ENCODE data around the gene AGBL5. TPM values are rescaled to one million over a fixed set of nuclear protein-coding genes. Genes with fewer than 3 reads are reported as not detected.

Gene AGBL5
- total and polyA plus RNA-seq, 2 of the 13 experiments (the other 11 are each of a cell fraction or from before 2014, with no cell fraction given): 55.9 to 73.3 TPM

- TF ChIP-seq RNF219 (CRISPR knock-in tag; IDR thresholded peaks at IDR 0.05) (no peak), ARID2 (CRISPR knock-in tag; IDR thresholded peaks at IDR 0.05; ENCODE audit: borderline replicate concordance) (peak; percentile 81), CREM (IDR thresholded peaks at IDR 0.05) (peak; percentile 45; the same call in 1 of the 2 replicates), CREM (CRISPR knock-in tag; IDR thresholded peaks at IDR 0.05) (no peak), SRSF1 (optimal IDR thresholded peaks at IDR 0.05; ENCODE audit: low read depth, low read length) (peak; percentile 54), PRDM4 (CRISPR knock-in tag; IDR thresholded peaks at IDR 0.05; ENCODE audit: borderline replicate concordance) (0 out of 2 replicates have a peak, but pooled peaks have one; percentile 30), ZNF296 (CRISPR knock-in tag; conservative IDR thresholded peaks at IDR 0.05) (0 out of 2 replicates have a peak, but pooled peaks have one; percentile 71), ZSCAN22 (CRISPR knock-in tag; IDR thresholded peaks at IDR 0.05) (no peak), ZBTB38 (CRISPR knock-in tag; IDR thresholded peaks at IDR 0.05) (no peak; the same call in none of the 2 replicates), PBX3 (CRISPR knock-in tag; IDR thresholded peaks at IDR 0.05; ENCODE audit: borderline replicate concordance) (0 out of 2 replicates have a peak, but pooled peaks have one; percentile 48), ZNF792 (CRISPR knock-in tag; IDR thresholded peaks at IDR 0.05) (peak; percentile 96), DZIP1 (CRISPR knock-in tag; IDR thresholded peaks at IDR 0.05) (no peak), ZNF331 (CRISPR knock-in tag; IDR thresholded peaks at IDR 0.05) (peak; percentile 98), SNAI1 (CRISPR knock-in tag; IDR thresholded peaks at IDR 0.05; ENCODE audit: borderline replicate concordance) (no peak), SMAD3 (CRISPR knock-in tag; IDR thresholded peaks at IDR 0.05) (peak; percentile 75), SIN3A (IDR thresholded peaks at IDR 0.05; ENCODE audit: borderline replicate concordance, low read depth, low read length) (no peak; the same call in 1 of the 2 replicates), ZBTB49 (CRISPR knock-in tag; IDR thresholded peaks at IDR 0.05; ENCODE audit: borderline replicate concordance) (no peak)
Measured at GRCh38 chr2:27095745-27096651, 44.5 kb downstream of the AGBL5 start (continued).

Measured in HepG2 (cell line).